ENCODE measurements around the gene LRRC23.

DNA sequence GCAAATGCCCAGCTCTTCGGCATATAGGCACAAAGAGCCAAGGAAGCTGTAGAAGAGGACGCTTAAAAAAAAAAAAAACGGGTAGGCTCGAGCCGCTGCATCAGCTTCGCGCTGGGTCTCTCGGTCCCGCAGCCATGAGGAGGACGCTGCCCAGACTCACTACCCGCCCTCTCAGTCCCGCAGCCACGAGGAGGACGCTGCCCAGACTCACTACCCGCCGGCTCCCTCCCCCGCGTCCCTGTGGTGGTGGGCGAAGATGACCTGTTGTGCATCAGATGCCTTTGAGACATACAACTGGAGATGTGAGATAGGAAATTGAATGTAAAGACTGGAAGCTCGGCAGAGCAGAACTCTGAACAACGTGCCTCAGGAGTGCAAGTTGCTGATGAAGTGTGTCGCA lies 20.1 kb upstream of the LRRC23 start:
- TF ChIP-seq, protein P1, sequence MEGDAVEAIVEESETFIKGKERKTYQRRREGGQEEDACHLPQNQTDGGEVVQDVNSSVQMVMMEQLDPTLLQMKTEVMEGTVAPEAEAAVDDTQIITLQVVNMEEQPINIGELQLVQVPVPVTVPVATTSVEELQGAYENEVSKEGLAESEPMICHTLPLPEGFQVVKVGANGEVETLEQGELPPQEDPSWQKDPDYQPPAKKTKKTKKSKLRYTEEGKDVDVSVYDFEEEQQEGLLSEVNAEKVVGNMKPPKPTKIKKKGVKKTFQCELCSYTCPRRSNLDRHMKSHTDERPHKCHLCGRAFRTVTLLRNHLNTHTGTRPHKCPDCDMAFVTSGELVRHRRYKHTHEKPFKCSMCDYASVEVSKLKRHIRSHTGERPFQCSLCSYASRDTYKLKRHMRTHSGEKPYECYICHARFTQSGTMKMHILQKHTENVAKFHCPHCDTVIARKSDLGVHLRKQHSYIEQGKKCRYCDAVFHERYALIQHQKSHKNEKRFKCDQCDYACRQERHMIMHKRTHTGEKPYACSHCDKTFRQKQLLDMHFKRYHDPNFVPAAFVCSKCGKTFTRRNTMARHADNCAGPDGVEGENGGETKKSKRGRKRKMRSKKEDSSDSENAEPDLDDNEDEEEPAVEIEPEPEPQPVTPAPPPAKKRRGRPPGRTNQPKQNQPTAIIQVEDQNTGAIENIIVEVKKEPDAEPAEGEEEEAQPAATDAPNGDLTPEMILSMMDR (IDR thresholded peaks at IDR 0.05), result no peak
- no peak for TF ChIP-seq POLR2AphosphoS5 (IDR thresholded peaks at IDR 0.05)
- TF ChIP-seq EP300 (IDR thresholded peaks at IDR 0.05), result no peak
- TF ChIP-seq POLR2A (IDR thresholded peaks at IDR 0.05; ENCODE audit: low read depth), result no peak
